IMR-90 (cell line): Measurements from ENCODE around the gene SRSF10. TPM values are rescaled to one million over a fixed set of nuclear protein-coding genes. Genes with fewer than 3 reads are reported as not detected.

Experiments used
- ATAC-seq: fragments of 200-7000 bp; cut with Tn5 transposase; 2 replicates; pipeline ENCODE4 v1.9.1; 2020; ENCODE audit warnings: low read depth, mild to moderate bottlenecking, moderate library complexity
- BruUV-seq: library from RNA; stranded (reverse); fragments of 400-500 nt; replicated peaks from 2 replicates; lab custom pipeline; 2021; lab: Mats Ljungman, UMichigan
- CTCF ChIA-PET: fragments of 300-600 bp; formaldehyde crosslinking; extraction: SDS; loops from one replicate; lab custom pipeline; 2021; ENCODE audit warnings: antibody characterized with exemption; lab: Yijun Ruan, JAX
- POLR2A ChIA-PET: fragments of 300-600 bp; sonication (Branson Sonifier 250); formaldehyde crosslinking; loops from one replicate; lab custom pipeline; 2022; ENCODE audit warnings: antibody characterized with exemption; ENCODE audit not compliant: unreplicated experiment; lab: Charles Lee
- DNase-seq: peaks from one replicate; pipeline ENCODE4 v3.0.0; 2013
- H2AFZ ChIP-seq: replicated peaks from 2 replicates; pipeline ENCODE3; 2013; ENCODE audit warnings: low read length, mild to moderate bottlenecking; ENCODE audit not compliant: poor library complexity
- H2AK5ac ChIP-seq: 2 replicates; pipeline ENCODE4 v1.6.1; 2013; ENCODE audit warnings: low read depth, low read length, inconsistent platforms
- H2AK9ac ChIP-seq: replicated peaks from 2 replicates; pipeline ENCODE3; 2013; ENCODE audit warnings: mild to moderate bottlenecking, low read depth, low read length, moderate library complexity; ENCODE audit not compliant: poor library complexity
- H2BK120ac ChIP-seq: 2 replicates; pipeline ENCODE4 v1.6.1; 2013; ENCODE audit warnings: low read depth, low read length, inconsistent platforms
- H2BK15ac ChIP-seq: 3 replicates; pipeline ENCODE4 v1.6.1; 2013; ENCODE audit warnings: low read depth, low read length, inconsistent platforms
- H2BK20ac ChIP-seq: 2 replicates; pipeline ENCODE4 v1.6.1; 2013; ENCODE audit warnings: low read depth, mild to moderate bottlenecking, inconsistent platforms, low read length, moderate library complexity
- H2BK5ac ChIP-seq: 2 replicates; pipeline ENCODE4 v1.6.1; 2013; ENCODE audit warnings: mild to moderate bottlenecking, low read depth, low read length, inconsistent platforms; ENCODE audit not compliant: poor library complexity, severe bottlenecking
- H3K14ac ChIP-seq: replicated peaks from 2 replicates; pipeline ENCODE4 v1.6.1; 2013; ENCODE audit warnings: low read depth, low read length, inconsistent platforms
- H3K18ac ChIP-seq: 2 replicates; pipeline ENCODE4 v1.6.1; 2013; ENCODE audit warnings: low read depth, low read length, control low read depth
- H3K23ac ChIP-seq: 2 replicates; pipeline ENCODE4 v1.6.1; 2013; ENCODE audit warnings: low read depth, low read length, inconsistent platforms
- H3K27ac ChIP-seq: 2 replicates; pipeline ENCODE4 v1.5.1; 2013; ENCODE audit warnings: mild to moderate bottlenecking, control low read depth, low read length; ENCODE audit not compliant: insufficient read depth
- H3K27me3 ChIP-seq: 2 replicates; pipeline ENCODE4 v1.6.1; 2013; ENCODE audit warnings: low read length; ENCODE audit not compliant: control insufficient read depth, insufficient read depth
- H3K36me3 ChIP-seq: 2 replicates; pipeline ENCODE4 v1.6.1; 2013; ENCODE audit warnings: low read length, mixed read lengths; ENCODE audit not compliant: control insufficient read depth, insufficient read depth
- H3K4ac ChIP-seq: 2 replicates; pipeline ENCODE4 v1.6.1; 2013; ENCODE audit warnings: low read depth, low read length, inconsistent platforms
- H3K4me1 ChIP-seq: 2 replicates; pipeline ENCODE4 v1.6.1; 2013; ENCODE audit warnings: low read length, mixed read lengths; ENCODE audit not compliant: control insufficient read depth, insufficient read depth
- H3K4me2 ChIP-seq: 2 replicates; pipeline ENCODE4 v1.6.1; 2013; ENCODE audit warnings: low read depth, mild to moderate bottlenecking, control low read depth, low read length, moderate library complexity
- H3K4me3 ChIP-seq: 2 replicates; pipeline ENCODE4 v1.5.1; 2013; ENCODE audit warnings: low read depth, mild to moderate bottlenecking, control low read depth, low read length, moderate library complexity; ENCODE audit not compliant: insufficient read depth
- H3K56ac ChIP-seq: 2 replicates; pipeline ENCODE4 v1.6.1; 2013; ENCODE audit warnings: low read length, inconsistent platforms; ENCODE audit not compliant: insufficient read depth; ENCODE audit errors: extremely low read depth
- H3K79me1 ChIP-seq, 2 experiments: 2 replicates each; pipeline ENCODE4 v1.6.1; 2013; ENCODE audit warnings: low read length in 2 of 2, inconsistent platforms in 1 of 2, low read depth in 1 of 2
- H3K9ac ChIP-seq: 2 replicates; pipeline ENCODE4 v1.6.1; 2013; ENCODE audit warnings: low read depth, low read length, control low read depth
- H3K9me1 ChIP-seq: 2 replicates; pipeline ENCODE4 v1.6.1; 2013; ENCODE audit warnings: low read length, inconsistent platforms; ENCODE audit not compliant: insufficient read depth
- H3K9me3 ChIP-seq: 2 replicates; pipeline ENCODE4 v1.6.1; 2013; ENCODE audit warnings: low read length; ENCODE audit not compliant: control insufficient read depth, insufficient read depth
- H4K20me1 ChIP-seq: 2 replicates; pipeline ENCODE4 v1.6.1; 2013; ENCODE audit warnings: low read length, inconsistent platforms; ENCODE audit not compliant: insufficient read depth
- H4K5ac ChIP-seq: 2 replicates; pipeline ENCODE4 v1.6.1; 2013; ENCODE audit warnings: mild to moderate bottlenecking, low read depth, low read length, control low read depth
- H4K8ac ChIP-seq, 2 experiments: 2 replicates each; pipeline ENCODE4 v1.6.1; 2013; ENCODE audit warnings: low read depth in 2 of 2, low read length in 2 of 2, control low read depth in 1 of 2, inconsistent platforms in 1 of 2
- H4K91ac ChIP-seq: 2 replicates; pipeline ENCODE4 v1.6.1; 2013; ENCODE audit warnings: low read depth, low read length, inconsistent platforms; ENCODE audit not compliant: insufficient read depth
- BHLHE40 ChIP-seq: fragments of 150-350 bp; IDR thresholded peaks from 2 replicates; pipeline ENCODE4 v1.6.1; 2016; ENCODE audit warnings: mild to moderate bottlenecking, low read depth, low read length
- CEBPB ChIP-seq: IDR thresholded peaks from 2 replicates; pipeline ENCODE4 v1.6.1; 2012; ENCODE audit warnings: low read depth, low read length, improper control_type of control experiment
- CTCF ChIP-seq: conservative IDR thresholded peaks from 2 replicates; pipeline ENCODE4 v1.5.1; 2012; ENCODE audit warnings: mild to moderate bottlenecking, low read depth, low read length, improper control_type of control experiment
- FOS ChIP-seq: fragments of 150-350 bp; IDR thresholded peaks from 2 replicates; pipeline ENCODE4 v1.6.1; 2016; ENCODE audit warnings: low read depth, low read length
- MAFK ChIP-seq: IDR thresholded peaks from 2 replicates; pipeline ENCODE4 v1.6.1; 2012; ENCODE audit warnings: low read depth, low read length, improper control_type of control experiment
- MAZ ChIP-seq: IDR thresholded peaks from 2 replicates; pipeline ENCODE4 v1.6.1; 2012; ENCODE audit warnings: low read depth, mild to moderate bottlenecking, low read length, improper control_type of control experiment, moderate library complexity, borderline replicate concordance
- RAD21 ChIP-seq: IDR thresholded peaks from 2 replicates; pipeline ENCODE4 v1.6.1; 2012; ENCODE audit warnings: low read length, improper control_type of control experiment
- WGBS, 2 experiments: methylation state at CpG; one replicate each; pipeline versions ENCODE4 v1.1.5 to v1.1.7; 2013; ENCODE audit warnings: missing lambda C conversion rate in 2 of 2; ENCODE audit not compliant: insufficient read length in 1 of 2; ENCODE audit errors: extremely low coverage in 2 of 2; 5-methylcytosine and 5-hydroxymethylcytosine counted together
- dilution Hi-C: fragments of 300-500 bp; cut with HindIII; formaldehyde crosslinking; loops from one replicate; pipeline ENCODE4 v1.14.3; 2018; ENCODE audit warnings: low sequenced_read_pairs; ENCODE audit not compliant: unreplicated experiment
- in situ Hi-C: fragments of 300-500 bp; cut with MboI; formaldehyde crosslinking; loops from 3 replicates; pipeline ENCODE4 v1.14.3; 2019; ENCODE audit warnings: low sequenced_read_pairs, inconsistent platforms, mixed read lengths
- intact Hi-C: fragments of 100-400 bp; cut with micrococcal nuclease; formaldehyde crosslinking; loops from 2 replicates; pipeline ENCODE4 v1.10.0; 2022
- microRNA-seq, 2 experiments: library from miRNA; stranded (forward) in 1 of 2; unstranded in 1 of 2; fragments of 10-50 nt in 1 of 2; fragments of <30 nt in 1 of 2; gene quantifications in 1 of 2; microRNA quantifications in 1 of 2; one replicate each; pipeline versions ENCODE3 to v1.1.0; 2013 to 2020; ENCODE audit not compliant: insufficient read depth in 1 of 2, insufficient read length in 1 of 2, unreplicated experiment in 1 of 2
- polyA plus RNA-seq, 3 experiments: library from polyadenylated mRNA; depleted of rRNA; stranded (reverse); fragments of >200 nt; gene quantifications; 2 replicates each; pipeline ENCODE4 v1.2.3, GENCODE V29; 2012; ENCODE audit warnings: low replicate concordance in 1 of 3
- small RNA-seq, 5 experiments: library from RNA; depleted of rRNA; stranded (forward); fragments of <200 nt; gene quantifications; one replicate each; pipeline ENCODE3, GENCODE V24; 2012
- total RNA-seq: library from RNA; depleted of rRNA; stranded (reverse); fragments of >200 nt; gene quantifications from 2 replicates; pipeline ENCODE4 v1.2.3, GENCODE V29; 2012; rRNA removed

Gene SRSF10
- total and polyA plus RNA-seq, 2 of the 4 experiments (the other 2 are of a cell fraction), result 90.1 to 110 TPM

- Histone ChIP-seq H3K36me3 (no peaks in the 10 kb centered on the region), H3K14ac (no peak overlapping the region), H2BK5ac (no peak overlapping the region), H3K23ac (no peak overlapping the region), H2AK9ac (no peak overlapping the region), H3K27me3 (peaks cover 17% of the 10 kb centered on the region), H3K9me1 (0 out of 2 replicates have a peak, but pooled peaks cover 4% of the 10 kb centered on the region), H4K91ac (no peak overlapping the region), H2AFZ (no peak overlapping the region), H3K9me3 (no peaks in the 10 kb centered on the region), H3K4me3 (no peak overlapping the region), H4K20me1 (no peaks in the 10 kb centered on the region), H2BK120ac (no peak overlapping the region), H3K18ac (no peak overlapping the region), H3K79me1 (no peaks in the 10 kb centered on the region), H2AK5ac (no peak overlapping the region), H3K56ac (no peak overlapping the region), H3K4ac (no peak overlapping the region), H2BK15ac (no peak overlapping the region), H4K5ac (no peak overlapping the region), H3K4me2 (no peak overlapping the region), H3K4me1 (no peaks in the 10 kb centered on the region; the same call in 1 of the 2 replicates), H3K27ac (no peak overlapping the region), H3K9ac (no peak overlapping the region), H4K8ac (no peak overlapping the region), H2BK20ac (no peak overlapping the region)
- in situ Hi-C loops, result no loop called here
- ATAC-seq (no peak), DNase-seq (no peak)
- intact Hi-C loops, result no loop called here
- ChIA-PET POLR2A (no interaction called here), CTCF (no interaction called here)
- WGBS, 2 experiments, result no CpG with 5 or more reads among the region's 4 CpGs
- no peak for TF ChIP-seq FOS
- TF ChIP-seq MAFK, result no peak
- no peak for TF ChIP-seq CTCF
- no peak for TF ChIP-seq CEBPB
- no peak for TF ChIP-seq RAD21
- no peak for TF ChIP-seq MAZ
- no peak for TF ChIP-seq BHLHE40
- no TSS peak for BruUV-seq
- dilution Hi-C loops, result no loop called here
Observed at GRCh38 chr1:23914921-23915320, 65.2 kb downstream of the SRSF10 start.

Small RNAs within 50 kb of the gene (microRNA-seq; reads per million reads assigned to microRNA genes)
- 0 reads per million in 2 experiments for gene MIR378F

Small RNAs within 50 kb of the gene (small RNA-seq; reads per million reads assigned to genes)
- 0 to 0.42 (median 0) reads per million in 5 experiments for gene MIR378F

Other genes with a start within 250 kb of the SRSF10 start
- 40.7 and 44.4 TPM in 2 replicates for gene ELOA, start 236.9 kb downstream of the SRSF10 start, total RNA-seq
- 19.5 and 22.9 TPM in 2 replicates for gene ELOA, start 236.9 kb downstream of the SRSF10 start, polyA plus RNA-seq (2012; rRNA removed)
- 23.8 and 34.2 TPM in 2 replicates for gene PITHD1, start 201.9 kb downstream of the SRSF10 start, total RNA-seq
- gene PITHD1, start 201.9 kb downstream of the SRSF10 start, polyA plus RNA-seq (2012; rRNA removed), result 31.8 and 32.0 TPM in 2 replicates
- 43.9 and 44.3 TPM in 2 replicates for gene LYPLA2, start 189.2 kb downstream of the SRSF10 start, total RNA-seq
- gene LYPLA2, start 189.2 kb downstream of the SRSF10 start, polyA plus RNA-seq (2012; rRNA removed), result 78.6 and 88.5 TPM in 2 replicates
- 28.3 and 31.7 TPM in 2 replicates for gene GALE, start 179.6 kb downstream of the SRSF10 start, total RNA-seq
- gene GALE, start 179.6 kb downstream of the SRSF10 start, polyA plus RNA-seq (2012; rRNA removed), result 39.9 and 44.5 TPM in 2 replicates
- gene HMGCL, start 154.9 kb downstream of the SRSF10 start, total RNA-seq, result 31.9 and 33.5 TPM in 2 replicates
- 25.3 and 30.6 TPM in 2 replicates for gene HMGCL, start 154.9 kb downstream of the SRSF10 start, polyA plus RNA-seq (2012; rRNA removed)
- 2.8 and 2.9 TPM in 2 replicates for gene FUCA1, start 112.0 kb downstream of the SRSF10 start, total RNA-seq
- 2.5 and 3.5 TPM in 2 replicates for gene FUCA1, start 112.0 kb downstream of the SRSF10 start, polyA plus RNA-seq (2012; rRNA removed)
- not detected in 2 replicates for gene CNR2, start 67.0 kb downstream of the SRSF10 start, total RNA-seq
- not detected in 2 replicates for gene CNR2, start 67.0 kb downstream of the SRSF10 start, polyA plus RNA-seq (2012; rRNA removed)
- 76.0 and 106 TPM in 2 replicates for gene PNRC2, start 20.5 kb downstream of the SRSF10 start, total RNA-seq
- 40.3 and 50.6 TPM in 2 replicates for gene PNRC2, start 20.5 kb downstream of the SRSF10 start, polyA plus RNA-seq (2012; rRNA removed)
- not detected in 2 replicates for gene MYOM3, start 131.8 kb upstream of the SRSF10 start, total RNA-seq
- gene MYOM3, start 131.8 kb upstream of the SRSF10 start, polyA plus RNA-seq (2012; rRNA removed), result 0.03 TPM in 1 of 2 replicates, not detected in the other
- gene IL22RA1, start 162.8 kb upstream of the SRSF10 start, total RNA-seq, result not detected in 2 replicates
- gene IL22RA1, start 162.8 kb upstream of the SRSF10 start, polyA plus RNA-seq (2012; rRNA removed), result not detected in 2 replicates
- not detected in 2 replicates for gene IFNLR1, start 207.0 kb upstream of the SRSF10 start, total RNA-seq
- gene IFNLR1, start 207.0 kb upstream of the SRSF10 start, polyA plus RNA-seq (2012; rRNA removed), result not detected in 2 replicates